NCI-H2171 treated with DMSO at 0.1 percent for 48 hours (cell line): ENCODE results near the gene DVL2.
A peak's percentile ranks its signal among the peaks of the same experiment; 100 is the strongest.
"Not testable (repeated sequence)": the region's sequence is repeated elsewhere in the genome, so short reads cannot be mapped to it uniquely, and the experiment has no call there.

Experiments
- DNase-seq: peaks from one replicate; lab custom pipeline; 2025; lab: John Stamatoyannopoulos, UW

DVL2 gene

DNA sequence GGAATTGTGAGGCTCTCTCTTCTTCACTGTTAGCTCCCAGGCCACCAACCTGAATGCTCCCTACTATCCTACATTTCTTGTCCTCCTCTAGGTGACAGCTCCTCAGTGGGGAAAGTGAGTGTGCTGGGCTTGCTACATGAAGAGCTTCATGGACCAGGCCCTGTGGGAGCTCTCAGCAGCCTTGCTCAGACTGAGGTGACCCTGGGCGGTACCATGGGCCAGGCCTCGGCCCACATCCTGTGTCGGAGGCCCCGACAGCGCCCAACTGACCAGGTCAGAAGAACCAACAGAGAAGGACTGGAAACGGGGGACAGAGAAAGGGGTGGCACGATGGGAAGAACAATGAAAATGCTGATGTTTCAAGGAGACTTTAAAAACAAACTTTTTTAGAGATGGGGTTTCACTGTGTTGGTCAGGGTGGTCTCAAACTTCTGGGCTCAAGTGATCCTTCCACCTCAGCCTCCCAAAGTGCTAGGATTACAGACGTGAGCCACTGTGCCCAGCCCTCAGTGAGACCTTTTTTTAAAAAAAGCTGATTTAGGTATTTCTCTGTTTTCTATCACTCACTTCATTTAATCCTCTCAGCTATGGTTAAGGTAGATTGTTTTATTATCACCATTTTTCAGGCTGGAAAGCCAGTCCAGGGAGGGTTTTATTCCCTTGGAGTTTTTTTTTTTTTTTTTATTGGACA lies 22.6 kb upstream of the DVL2 start:
- DNase-seq, result no peak

DNA sequence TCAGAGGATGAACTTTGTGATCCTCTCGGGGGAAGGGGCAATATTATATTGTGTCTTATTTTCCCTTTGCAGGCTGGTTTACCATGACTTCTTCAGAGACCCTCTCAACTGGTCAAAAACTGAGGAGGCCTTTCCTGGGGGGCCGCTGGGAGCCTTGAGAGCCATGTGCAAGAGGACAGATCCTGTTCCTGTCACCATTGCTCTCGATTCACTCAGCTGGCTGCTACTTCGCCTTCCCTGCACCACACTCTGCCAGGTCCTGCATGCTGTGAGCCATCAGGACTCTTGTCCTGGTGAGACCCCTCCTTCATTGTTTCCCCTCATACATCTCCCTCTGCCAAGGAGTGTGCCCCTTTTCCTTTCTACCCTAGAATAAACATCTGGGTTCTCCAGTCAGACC lies 20.2 kb upstream of the DVL2 start:
- no peak for DNase-seq

GRCh38 chr17:7253082-7253481 lies 18.8 kb upstream of the DVL2 start:
- no peak for DNase-seq

DNA sequence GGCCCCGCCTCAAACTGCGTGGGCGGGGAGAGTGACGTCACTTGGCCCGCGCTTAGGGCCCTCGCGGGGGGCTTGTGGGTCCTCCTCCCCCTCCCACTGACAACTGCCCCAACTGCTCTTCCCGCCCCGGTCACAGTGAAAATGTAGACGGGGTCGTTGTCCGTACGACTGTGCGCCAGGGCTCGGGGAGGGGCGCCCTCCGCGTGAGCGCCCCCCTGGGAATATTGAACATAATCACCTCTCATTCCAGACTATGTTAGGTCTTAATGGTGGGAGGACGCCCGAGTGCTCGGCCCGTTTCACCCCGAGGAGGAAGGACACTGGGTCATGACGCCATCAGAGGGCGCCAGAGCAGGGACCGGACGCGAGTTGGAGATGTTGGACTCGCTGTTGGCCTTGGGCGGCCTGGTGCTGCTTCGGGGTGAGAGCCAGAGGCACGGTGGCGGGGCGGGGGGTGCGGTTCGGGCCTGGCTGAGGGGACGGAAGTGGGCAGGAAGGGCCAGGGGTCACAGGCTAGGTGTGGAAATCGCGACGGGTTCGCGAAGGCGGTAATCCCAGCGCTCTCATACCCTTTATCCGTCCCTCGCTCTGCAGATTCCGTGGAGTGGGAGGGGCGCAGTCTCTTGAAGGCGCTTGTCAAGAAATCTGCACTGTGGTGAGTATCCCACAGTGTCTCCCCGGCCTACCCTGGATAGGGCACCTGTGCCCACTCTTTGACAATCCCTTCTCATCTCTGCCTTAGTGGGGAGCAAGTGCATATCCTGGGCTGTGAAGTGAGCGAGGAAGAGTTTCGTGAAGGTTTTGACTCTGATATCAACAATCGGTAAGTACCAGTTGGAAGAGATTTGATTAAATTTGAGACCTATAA lies 18.1 kb upstream of the DVL2 start, which contains the start of gene ELP5:
Gene ELP5 (plus strand): TSS at position 40 of the 868 bp plus-strand sequence. CDS start 336 bp downstream, at position 376.
- peak; percentile 93 for DNase-seq

GRCh38 chr17:7251661-7252175 lies 17.4 kb upstream of the DVL2 start, which contains the start of gene CTDNEP1:
Gene CTDNEP1 (minus strand): TSS chr17:7251734. CDS start chr17:7251296, 438 bp downstream.
- peak; percentile 99 for DNase-seq

DNA sequence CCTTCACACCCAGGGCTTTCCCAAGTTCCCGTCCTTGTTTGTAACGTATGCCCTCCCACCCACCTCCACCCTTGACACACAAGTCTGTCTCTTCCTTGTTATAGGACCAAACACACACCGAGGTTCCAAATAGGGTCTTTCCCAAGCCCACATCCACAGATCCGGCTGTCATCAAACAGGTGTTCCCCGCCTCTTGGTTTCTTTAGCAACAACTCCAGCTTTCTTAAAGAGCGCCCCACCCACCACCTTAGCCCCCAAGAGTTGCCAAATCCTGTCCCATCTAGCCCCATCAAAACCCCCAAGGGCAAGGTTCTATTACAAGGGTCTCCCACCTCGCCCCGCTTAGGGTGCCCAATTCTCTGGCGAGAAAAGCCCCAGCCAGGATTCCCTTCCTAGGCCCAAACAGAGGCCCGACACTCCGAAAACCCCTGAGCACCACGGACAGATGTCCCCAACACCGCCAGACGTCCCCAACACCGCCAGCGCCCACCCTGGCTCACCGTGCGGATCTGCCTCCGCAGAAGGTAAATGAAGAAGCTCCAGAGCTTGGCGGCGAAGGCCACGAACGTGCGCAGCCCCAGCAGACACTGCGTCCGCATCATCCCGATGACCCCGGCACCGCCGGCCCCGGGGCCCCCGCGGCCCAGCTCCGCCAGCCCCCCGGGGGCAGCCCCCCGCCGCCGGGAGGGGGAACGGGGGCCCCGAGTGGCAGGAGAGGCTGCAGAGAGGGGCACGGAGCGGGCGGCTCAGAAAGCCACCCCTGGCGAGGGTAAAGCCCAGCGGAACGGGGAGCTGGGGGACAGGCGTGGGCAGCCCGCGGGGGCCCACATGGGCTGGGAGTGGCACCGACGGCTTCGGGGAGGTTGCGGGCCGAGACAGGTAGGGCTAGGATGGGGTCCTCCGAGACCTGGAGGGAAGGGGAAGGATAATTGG lies 16.6 kb upstream of the DVL2 start:
- DNase-seq, result peak; percentile 8

- DNase-seq, result no peak
These were observed 15.5 kb upstream of the DVL2 start for GRCh38 chr17:7249830-7250229.

DNA sequence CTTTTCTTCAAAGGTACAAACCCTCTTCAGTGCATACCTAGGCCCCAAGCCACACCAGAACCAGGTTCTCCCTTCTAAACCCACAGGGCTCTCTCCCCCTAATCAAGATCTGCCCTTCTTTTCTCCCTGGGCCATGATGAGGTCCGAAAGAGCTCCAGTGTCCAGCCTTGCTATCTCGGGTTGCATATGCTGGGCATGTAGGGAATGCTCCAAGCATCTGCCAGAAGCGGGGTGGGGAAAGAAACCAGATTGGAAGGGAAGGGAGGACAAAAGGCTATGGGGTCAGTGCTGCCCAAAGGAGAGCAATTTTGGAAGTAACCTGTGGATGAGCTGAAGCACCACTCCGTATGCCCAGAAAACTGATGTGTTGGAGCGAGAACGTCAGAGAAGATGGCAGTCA lies 14.9 kb upstream of the DVL2 start:
- DNase-seq, result no peak

GRCh38 chr17:7248796-7249195 lies 14.5 kb upstream of the DVL2 start:
- DNase-seq, result no peak

DNA sequence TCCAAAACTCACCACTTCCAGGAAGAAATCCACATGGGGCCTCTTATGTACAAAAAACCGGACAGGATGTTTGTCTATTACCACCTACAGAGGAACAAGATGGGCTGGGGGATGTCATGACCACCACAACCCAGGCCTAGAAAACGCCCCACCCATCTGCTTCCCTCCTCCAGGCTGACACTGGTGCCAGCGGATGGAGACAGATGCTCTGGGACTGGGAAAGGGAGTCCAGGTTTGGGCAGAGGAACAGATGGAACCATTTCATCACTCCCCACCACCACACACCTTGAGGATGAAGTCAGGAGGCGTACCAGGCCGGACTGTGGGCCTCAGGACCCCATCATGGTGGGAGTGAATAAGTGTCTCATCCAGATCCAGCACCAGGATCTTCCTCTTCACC lies 12.5 kb upstream of the DVL2 start:
- DNase-seq, result no peak

GRCh38 chr17:7243838-7244237 lies 9.5 kb upstream of the DVL2 start:
- not testable (repeated sequence) for DNase-seq

- DNase-seq, result no peak
These were observed 9.1 kb upstream of the DVL2 start for GRCh38 chr17:7243453-7243729.

DNA sequence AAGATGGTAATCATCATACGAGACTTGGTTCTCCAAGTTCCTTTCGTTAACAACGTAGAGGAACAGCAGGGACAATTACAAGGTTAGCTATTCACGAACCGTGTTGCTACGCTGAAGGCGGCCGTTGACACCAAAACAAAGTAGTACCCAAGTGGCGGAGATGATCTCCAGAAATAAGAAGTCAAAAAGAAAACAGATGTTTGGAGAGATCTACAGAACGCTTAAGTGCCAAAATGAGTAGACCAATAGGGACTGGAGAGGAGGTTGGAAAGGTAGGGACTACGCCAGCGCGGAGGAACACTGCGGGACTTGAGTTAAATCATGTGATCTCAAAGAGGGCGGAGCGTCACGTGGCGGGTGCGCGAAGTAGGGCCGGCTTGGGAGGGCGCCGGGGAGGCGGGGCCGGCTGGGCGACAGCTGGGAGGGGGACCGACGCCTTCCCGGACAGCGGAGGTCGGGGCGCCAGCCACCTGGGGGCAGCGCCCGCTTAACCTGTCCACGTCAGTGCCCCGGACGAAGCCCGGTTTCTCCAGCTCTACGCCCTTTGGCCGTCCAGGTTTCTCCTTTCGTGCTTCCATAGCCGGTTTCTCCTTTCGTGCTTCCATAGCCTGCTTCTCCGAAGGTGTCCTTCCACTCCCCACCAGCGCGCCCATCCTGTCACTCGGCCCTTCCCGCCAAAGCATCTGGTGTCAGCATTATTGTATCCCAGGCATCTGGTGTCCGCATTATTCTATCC lies 8.6 kb upstream of the DVL2 start:
- peak; percentile 96 for DNase-seq

- DNase-seq, result peak; percentile 83
These were observed 7.7 kb upstream of the DVL2 start, which contains the start of gene GABARAP for GRCh38 chr17:7241783-7242716. Gene GABARAP (minus strand): TSS chr17:7242449. CDS start chr17:7242330, 119 bp downstream.

GRCh38 chr17:7241090-7241733 lies 6.9 kb upstream of the DVL2 start:
- no peak for DNase-seq

DNA sequence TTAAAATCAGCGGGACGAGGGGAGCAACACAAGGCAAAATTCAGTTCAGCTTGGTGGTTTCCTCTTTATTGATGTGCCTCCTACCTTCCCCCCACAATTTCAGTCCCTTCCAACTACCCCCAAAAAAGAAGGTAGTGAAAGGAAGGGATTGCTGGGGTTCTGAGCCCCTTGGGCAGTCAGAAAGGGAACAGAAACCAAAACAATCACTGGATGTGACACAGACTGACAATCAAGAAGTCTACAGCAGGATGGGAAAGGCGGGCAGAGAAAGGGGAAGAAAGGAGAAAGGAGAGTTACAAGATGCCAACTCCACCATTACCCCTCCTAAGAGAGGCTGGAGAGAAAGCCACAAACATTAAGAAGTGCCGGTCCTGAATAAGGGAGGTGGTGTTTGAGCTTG lies 6.1 kb upstream of the DVL2 start:
- DNase-seq, result no peak

DNA sequence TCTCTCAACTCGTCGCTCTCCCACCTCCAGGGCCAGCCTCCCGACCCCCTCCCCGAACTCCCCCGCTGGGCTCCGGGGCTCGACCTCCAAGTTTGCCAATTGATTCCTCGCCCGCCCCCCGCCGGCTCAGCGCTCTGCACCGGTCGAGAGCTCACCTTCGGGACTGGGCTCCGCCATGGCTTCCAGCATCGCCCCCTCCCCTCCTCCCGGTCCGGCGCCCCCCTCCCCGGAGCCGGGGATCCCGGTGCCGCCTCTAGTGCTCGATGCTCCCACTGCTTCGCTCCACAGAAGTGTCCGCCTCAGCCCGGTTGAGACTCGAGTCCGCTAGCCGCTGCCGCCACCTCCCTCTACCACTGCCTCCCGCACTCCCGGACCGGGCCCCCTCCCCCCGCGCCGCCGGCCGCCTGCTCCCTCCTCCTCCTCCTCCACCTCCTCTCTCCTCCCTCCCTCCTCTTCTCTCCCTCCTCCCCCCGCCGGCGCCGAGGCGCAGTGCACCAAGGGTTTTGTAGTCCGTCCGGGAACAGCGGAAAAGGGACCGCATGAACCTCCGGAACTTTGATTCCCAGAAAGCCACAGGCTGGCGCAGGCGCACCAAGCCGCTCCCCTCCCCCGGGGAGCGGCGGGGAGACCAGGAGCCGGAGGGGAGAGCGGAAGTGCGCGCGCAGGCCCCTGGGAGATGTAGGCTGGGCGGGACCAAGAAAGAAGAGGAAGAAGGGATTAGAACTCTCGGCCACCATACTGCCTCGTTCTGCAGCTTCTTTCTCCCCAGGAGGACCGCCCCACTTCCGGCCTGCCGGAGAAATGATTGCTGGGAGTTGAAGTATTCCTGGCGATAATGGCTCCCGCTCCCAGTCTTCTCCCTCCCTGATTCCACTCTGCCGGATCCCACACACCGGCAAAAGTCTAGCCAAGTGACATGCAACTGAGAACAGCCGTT lies 5.0 kb upstream of the DVL2 start, which contains the start of gene PHF23:
Gene PHF23 (minus strand): TSS at position 367 of the 937 bp plus-strand sequence. CDS start 178 bp downstream, at position 189.
- peak; percentile 99 for DNase-seq

DNA sequence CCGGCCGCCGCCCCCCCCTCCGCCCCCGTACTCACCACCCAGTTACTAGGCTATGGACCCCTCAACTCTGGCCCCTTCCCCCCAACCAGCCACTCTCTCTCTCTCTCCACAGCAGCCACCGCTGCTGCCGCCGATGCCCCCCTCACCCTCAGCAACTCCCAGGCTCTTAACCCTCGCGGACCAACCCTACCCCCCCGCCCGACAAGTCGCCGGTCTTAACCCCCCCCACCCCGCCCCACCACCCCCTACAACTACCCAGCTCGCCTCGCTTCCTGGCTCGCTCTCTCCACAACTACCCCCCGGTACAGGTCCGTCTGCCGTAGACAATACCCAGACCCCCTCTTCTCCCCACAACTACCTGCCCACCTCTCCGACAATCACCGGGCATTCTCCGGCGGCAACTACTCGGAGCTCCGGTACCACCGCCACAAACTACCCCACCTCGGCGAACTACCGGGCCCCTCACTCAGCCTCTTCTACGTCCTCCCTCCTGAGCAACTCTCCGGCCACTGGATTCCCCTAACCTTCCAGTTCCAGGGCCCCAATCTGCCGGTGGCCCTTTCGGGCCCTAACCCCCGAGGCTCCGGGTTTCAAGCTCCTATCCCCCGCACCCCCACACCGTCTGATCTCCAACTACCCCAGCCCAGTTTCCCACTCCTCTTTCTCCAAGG lies 4.2 kb upstream of the DVL2 start:
- DNase-seq, result no peak
